B cell (primary cell): ENCODE measurements around the gene SCN8A. TPM values are rescaled to one million over a fixed set of nuclear protein-coding genes. Genes with fewer than 3 reads are reported as not detected.

Experiments
- ATAC-seq: fragments of 200-7000 bp; cut with Tn5 transposase; one replicate; pipeline ENCODE4 v1.10.0; 2021; ENCODE audit warnings: low read depth, mild to moderate bottlenecking, moderate number of reproducible peaks, moderate library complexity
- CTCF ChIA-PET: fragments of 350-600 bp; sonication (Branson Sonifier 250); formaldehyde crosslinking; loops from one replicate; lab custom pipeline; 2021; ENCODE audit warnings: antibody characterized with exemption, inconsistent platforms; lab: Charles Lee
- POLR2A ChIA-PET: fragments of 350-600 bp; sonication (Branson Sonifier 250); formaldehyde crosslinking; loops from one replicate; lab custom pipeline; 2021; ENCODE audit warnings: antibody characterized with exemption; lab: Charles Lee
- DNase-seq: peaks from one replicate; pipeline ENCODE4 v3.0.0; 2013
- H2AFZ ChIP-seq: 2 replicates; pipeline ENCODE4 v1.6.1; 2012; ENCODE audit warnings: mild to moderate bottlenecking, low read depth, low read length; ENCODE audit not compliant: insufficient read depth, poor library complexity, severe bottlenecking
- H3K27ac ChIP-seq, 2 donors: 1 replicate in 1 of 2; 2 replicates in 1 of 2; pipeline ENCODE4 v1.5.1; 2012 to 2013; ENCODE audit warnings: low read length in 2 of 2, mild to moderate bottlenecking in 2 of 2, moderate library complexity in 1 of 2
- H3K27me3 ChIP-seq, 4 experiments: fragments of 200-600 bp in 1 of 4; sonication (generic) in 1 of 4; replicated peaks in 1 of 4; 1 replicate in 2 of 4; 2 replicates in 2 of 4; pipeline versions ENCODE4 v1.6.1 to v1.7.0; 2013 to 2016; ENCODE audit warnings: low read length in 3 of 4, mild to moderate bottlenecking in 2 of 4, mixed read lengths in 1 of 4, moderate library complexity in 1 of 4; ENCODE audit not compliant: insufficient read depth in 4 of 4, control insufficient read depth in 3 of 4; ENCODE audit errors: control extremely low read depth in 1 of 4
- H3K36me3 ChIP-seq, 2 experiments: replicated peaks in 1 of 2; 1 replicate in 1 of 2; 2 replicates in 1 of 2; pipeline versions ENCODE4 v1.6.1 to v1.7.1; 2013; ENCODE audit warnings: low read length in 1 of 2; ENCODE audit not compliant: insufficient read depth in 2 of 2, control insufficient read depth in 1 of 2; ENCODE audit errors: control extremely low read depth in 1 of 2, extremely low read depth in 1 of 2
- H3K4me1 ChIP-seq, 2 donors: fragments of 200-600 bp in 1 of 2; sonication (generic) in 1 of 2; 1 replicate in 1 of 2; 2 replicates in 1 of 2; pipeline versions ENCODE4 v1.5.1 to v1.6.1; 2013 to 2017; ENCODE audit warnings: low read length in 2 of 2; ENCODE audit not compliant: control insufficient read depth in 2 of 2, insufficient read depth in 2 of 2
- H3K4me2 ChIP-seq: replicated peaks from 2 replicates; pipeline ENCODE3; 2012; ENCODE audit warnings: mild to moderate bottlenecking, low read depth, low read length; ENCODE audit not compliant: poor library complexity, severe bottlenecking
- H3K4me3 ChIP-seq, 5 experiments: fragments of 200-600 bp in 1 of 5; sonication (generic) in 1 of 5; 1 replicate in 3 of 5; 2 replicates in 2 of 5; pipeline versions ENCODE4 v1.5.1 to v1.7.0; 2011 to 2016; ENCODE audit warnings: low read length in 4 of 5, mild to moderate bottlenecking in 4 of 5, low read depth in 2 of 5, control low read depth in 1 of 5, moderate library complexity in 1 of 5; ENCODE audit not compliant: insufficient read depth in 1 of 5; ENCODE audit errors: control extremely low read depth in 1 of 5, extremely low read depth in 1 of 5
- H3K79me2 ChIP-seq: fragments of 200-600 bp; sonication (generic); one replicate; pipeline ENCODE4 v1.6.0; 2016; ENCODE audit warnings: low read length; ENCODE audit not compliant: control insufficient read depth, insufficient read depth
- H3K9ac ChIP-seq: fragments of 200-600 bp; sonication (generic); 2 replicates; pipeline ENCODE4 v1.6.1; 2017; ENCODE audit warnings: mild to moderate bottlenecking, low read length, moderate library complexity
- H3K9me3 ChIP-seq, 3 donors: one replicate each; pipeline versions ENCODE4 v1.6.1 to v1.7.1; 2013; ENCODE audit warnings: low read length in 2 of 3; ENCODE audit not compliant: control insufficient read depth in 2 of 3, insufficient read depth in 1 of 3; ENCODE audit errors: control extremely low read depth in 1 of 3
- H4K20me1 ChIP-seq: 2 replicates; pipeline ENCODE4 v1.6.0; 2012; ENCODE audit warnings: mild to moderate bottlenecking, low read length; ENCODE audit not compliant: insufficient read depth, control insufficient read depth, poor library complexity, severe bottlenecking
- H3K27ac Mint-ChIP-seq: one replicate; pipeline ENCODE4 v1.8.0; 2021; ENCODE audit warnings: mixed read lengths
- H3K27me3 Mint-ChIP-seq: one replicate; pipeline ENCODE4 v1.8.0; 2021; ENCODE audit warnings: mixed read lengths
- H3K4me1 Mint-ChIP-seq: one replicate; pipeline ENCODE4 v1.8.0; 2021; ENCODE audit warnings: mixed read lengths
- H3K4me3 Mint-ChIP-seq: one replicate; pipeline ENCODE4 v1.8.0; 2021; ENCODE audit warnings: mixed read lengths
- H3K9me3 Mint-ChIP-seq: one replicate; pipeline ENCODE4 v1.8.0; 2022; ENCODE audit warnings: mixed read lengths; ENCODE audit not compliant: insufficient read depth
- EZH2 ChIP-seq: IDR thresholded peaks from 2 replicates; pipeline ENCODE4 v1.6.1; 2012; ENCODE audit warnings: borderline replicate concordance, low read depth, mild to moderate bottlenecking, moderate library complexity, low read length; ENCODE audit not compliant: insufficient read depth, poor library complexity, severe bottlenecking
- WGBS: methylation state at CpG from one replicate; pipeline ENCODE4 v1.1.5; 2013; ENCODE audit warnings: missing lambda C conversion rate; ENCODE audit not compliant: insufficient coverage; 5-methylcytosine and 5-hydroxymethylcytosine counted together
- intact Hi-C: fragments of 100-400 bp; cut with micrococcal nuclease; formaldehyde crosslinking; loops from one replicate; pipeline ENCODE4 v1.10.0; 2022
- polyA plus RNA-seq: library from polyadenylated mRNA; depleted of rRNA; stranded (reverse); fragments of >200 nt; gene quantifications from 2 replicates; pipeline ENCODE4 v1.2.3, GENCODE V29; 2012
- total RNA-seq, 2 donors: library from RNA; stranded (reverse); fragments of 120-200 nt in 1 of 2; gene quantifications; 1 replicate in 1 of 2; 2 replicates in 1 of 2; pipeline versions ENCODE4 v1.2.3 to v1.2.4, GENCODE V29; 2013 to 2022
- TF ChIP-seq, protein P1 (sequence below): fragments of 200-600 bp; IDR thresholded peaks from one replicate; pipeline ENCODE4 v1.8.0; 2022; ENCODE audit warnings: antibody characterized with exemption, mild to moderate bottlenecking

The SCN8A gene
- total and polyA plus RNA-seq, 2 donors (not counting 1 experiment from before 2014, with no cell fraction given) = 0.78 to 1.0 TPM

GRCh38 chr12:51630986-51631385 is 40.0 kb downstream of the SCN8A start:
- Histone ChIP-seq H3K27me3 (no peaks in the 10 kb centered on the region), H3K4me2 (no peak overlapping the region), H3K79me2 (no peaks in the 10 kb centered on the region), H2AFZ (no peak overlapping the region), H4K20me1 (no peaks in the 10 kb centered on the region), H3K4me3 (no peak overlapping the region), H3K9ac (no peak overlapping the region), H3K9me3 (peaks cover 0 to 1% (median 0%) of the 10 kb centered on the region in 3 donors), H3K4me1 (no peaks in the 10 kb centered on the region), H3K36me3 (no peaks in the 10 kb centered on the region), H3K27ac (no peak overlapping the region)
- ATAC-seq = no peak
- intact Hi-C loops = no loop called here
- no peak for TF ChIP-seq EZH2
- TF ChIP-seq, protein P1, sequence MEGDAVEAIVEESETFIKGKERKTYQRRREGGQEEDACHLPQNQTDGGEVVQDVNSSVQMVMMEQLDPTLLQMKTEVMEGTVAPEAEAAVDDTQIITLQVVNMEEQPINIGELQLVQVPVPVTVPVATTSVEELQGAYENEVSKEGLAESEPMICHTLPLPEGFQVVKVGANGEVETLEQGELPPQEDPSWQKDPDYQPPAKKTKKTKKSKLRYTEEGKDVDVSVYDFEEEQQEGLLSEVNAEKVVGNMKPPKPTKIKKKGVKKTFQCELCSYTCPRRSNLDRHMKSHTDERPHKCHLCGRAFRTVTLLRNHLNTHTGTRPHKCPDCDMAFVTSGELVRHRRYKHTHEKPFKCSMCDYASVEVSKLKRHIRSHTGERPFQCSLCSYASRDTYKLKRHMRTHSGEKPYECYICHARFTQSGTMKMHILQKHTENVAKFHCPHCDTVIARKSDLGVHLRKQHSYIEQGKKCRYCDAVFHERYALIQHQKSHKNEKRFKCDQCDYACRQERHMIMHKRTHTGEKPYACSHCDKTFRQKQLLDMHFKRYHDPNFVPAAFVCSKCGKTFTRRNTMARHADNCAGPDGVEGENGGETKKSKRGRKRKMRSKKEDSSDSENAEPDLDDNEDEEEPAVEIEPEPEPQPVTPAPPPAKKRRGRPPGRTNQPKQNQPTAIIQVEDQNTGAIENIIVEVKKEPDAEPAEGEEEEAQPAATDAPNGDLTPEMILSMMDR = no peak
- POLR2A ChIA-PET = no interaction called here
- Mint-ChIP-seq H3K4me1 (no peaks in the 10 kb centered on the region), H3K27ac (no peak overlapping the region), H3K4me3 (no peak overlapping the region), H3K9me3 (no peaks in the 10 kb centered on the region), H3K27me3 (peaks cover 49% of the 10 kb centered on the region)
- no peak for DNase-seq
- CTCF ChIA-PET = no interaction called here
- WGBS = 91% methylated on average over 2 of the region's 3 CpGs

GRCh38 chr12:51631591-51631990 is 40.6 kb downstream of the SCN8A start:
- peaks cover 0 to 3% (median 0%) of the 10 kb centered on the region in 3 donors for H3K9me3 ChIP-seq
- no peak for DNase-seq
- H3K27ac Mint-ChIP-seq = no peak overlapping the region
- no peaks in the 10 kb centered on the region for H4K20me1 ChIP-seq
- POLR2A ChIA-PET = no interaction called here
- no peaks in the 10 kb centered on the region for H3K4me1 ChIP-seq
- H3K79me2 ChIP-seq = no peaks in the 10 kb centered on the region
- H3K9me3 Mint-ChIP-seq = no peaks in the 10 kb centered on the region
- H3K27me3 ChIP-seq = no peaks in the 10 kb centered on the region
- TF ChIP-seq, protein P1 = no peak
- no peak for TF ChIP-seq EZH2
- intact Hi-C loops = no loop called here
- peaks cover 44% of the 10 kb centered on the region for H3K27me3 Mint-ChIP-seq
- no peak overlapping the region for H3K4me2 ChIP-seq
- H3K27ac ChIP-seq = no peak overlapping the region
- WGBS = no CpG with 5 or more reads among the region's 1 CpG
- no peak overlapping the region for H3K4me3 Mint-ChIP-seq
- no peak overlapping the region for H2AFZ ChIP-seq
- no peak overlapping the region for H3K9ac ChIP-seq
- CTCF ChIA-PET = no interaction called here
- no peak for ATAC-seq
- no peak overlapping the region for H3K4me3 ChIP-seq
- H3K4me1 Mint-ChIP-seq = no peaks in the 10 kb centered on the region
- no peaks in the 10 kb centered on the region for H3K36me3 ChIP-seq
